ENCODE data around the gene SLC17A2.
A peak's percentile ranks its signal among the peaks of the same experiment; 100 is the strongest.

The SLC17A2 gene

DNA sequence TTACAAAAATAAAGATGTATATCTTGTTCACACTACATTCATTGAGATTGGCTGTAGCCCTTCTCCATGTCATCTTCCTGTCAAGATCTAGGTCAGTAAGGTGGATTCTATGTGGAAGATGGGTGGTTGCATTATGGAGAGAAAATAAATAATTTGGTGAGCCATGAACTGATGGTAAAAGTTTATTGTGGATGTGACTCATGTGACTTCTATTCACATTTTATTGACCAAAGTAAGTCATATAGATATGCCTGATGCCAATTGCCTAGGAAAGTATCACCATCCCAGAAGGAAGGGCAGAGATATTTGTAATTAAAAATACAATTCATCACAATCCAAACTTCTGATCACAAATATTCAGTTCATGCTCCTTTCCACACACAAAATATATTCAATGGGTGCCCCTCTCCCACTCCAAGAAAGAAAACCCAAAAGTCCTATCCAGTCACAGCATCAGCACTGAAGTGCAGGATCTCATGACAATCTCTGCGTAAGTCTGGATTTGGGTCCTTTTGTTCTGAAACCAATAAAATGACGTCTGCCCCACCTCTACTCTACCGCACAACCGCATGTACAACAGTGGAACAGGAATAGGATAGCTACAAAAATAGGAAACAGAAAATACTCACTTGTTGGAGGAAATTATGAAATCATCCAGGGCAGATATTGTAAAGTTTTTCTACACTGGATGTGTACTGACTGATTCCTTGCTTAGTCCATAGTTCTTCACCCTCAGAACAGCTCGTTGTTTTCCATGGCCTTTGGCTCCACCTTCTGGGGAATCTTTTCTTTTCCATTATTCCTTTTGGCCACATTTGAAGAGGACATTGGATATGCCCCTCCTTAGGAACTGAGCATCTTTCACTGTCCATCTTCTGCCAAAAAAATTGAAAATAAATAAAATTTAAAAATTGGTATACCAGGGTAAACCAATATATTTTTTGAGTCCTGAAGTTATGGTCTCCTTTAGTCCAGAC is 40.3 kb downstream of the SLC17A2 start:
- Histone ChIP-seq H3K4me2 (ENCODE audit: low read depth, low read length) (no peak overlapping the region), H3K9me2 (replicated peaks; ENCODE audit: insufficient read depth, low read length) (no peaks in the 10 kb centered on the region), H3K4me1 (ENCODE audit: low read length) (no peaks in the 10 kb centered on the region), H3F3A (ENCODE audit: insufficient read depth, low read length) (no peaks in the 10 kb centered on the region), H3K27ac (ENCODE audit: low read length) (no peak overlapping the region), H3K4me3 (ENCODE audit: low read length) (no peak overlapping the region), H3K79me2 (ENCODE audit: low read length) (no peaks in the 10 kb centered on the region), H3K36me3 (replicated peaks; ENCODE audit: insufficient read depth, low read length) (no peaks in the 10 kb centered on the region), H3K27me3 (replicated peaks; ENCODE audit: insufficient read depth, low read length) (no peaks in the 10 kb centered on the region), H3K9ac (ENCODE audit: low read length) (no peak overlapping the region), H4K20me1 (ENCODE audit: insufficient read depth, low read length) (no peaks in the 10 kb centered on the region), H3K9me3 (replicated peaks; ENCODE audit: insufficient read depth, low read length) (no peaks in the 10 kb centered on the region), H2AFZ (ENCODE audit: low read length) (no peak overlapping the region)
- peak; percentile 26 for DNase-seq
- no peak for TF ChIP-seq EZH2 (optimal IDR thresholded peaks at IDR 0.05; ENCODE audit: low read depth, low read length)
- TF ChIP-seq EZH2phosphoT487 (IDR thresholded peaks at IDR 0.05; ENCODE audit: low read length) = no peak
- TF ChIP-seq CTCF (IDR thresholded peaks at IDR 0.05; ENCODE audit: low read length) = peak; percentile 33

GRCh38 chr6:25888626-25889025 is 41.9 kb downstream of the SLC17A2 start:
- no peaks in the 10 kb centered on the region for H3F3A ChIP-seq (ENCODE audit: insufficient read depth, low read length)
- no peaks in the 10 kb centered on the region for H3K27me3 ChIP-seq (replicated peaks; ENCODE audit: insufficient read depth, low read length)
- no peak overlapping the region for H3K27ac ChIP-seq (ENCODE audit: low read length)
- no peaks in the 10 kb centered on the region for H3K36me3 ChIP-seq (replicated peaks; ENCODE audit: insufficient read depth, low read length)
- TF ChIP-seq CTCF (IDR thresholded peaks at IDR 0.05; ENCODE audit: low read length) = no peak
- no peak for TF ChIP-seq EZH2phosphoT487 (IDR thresholded peaks at IDR 0.05; ENCODE audit: low read length)
- TF ChIP-seq EZH2 (optimal IDR thresholded peaks at IDR 0.05; ENCODE audit: low read depth, low read length) = no peak
- no peaks in the 10 kb centered on the region for H3K4me1 ChIP-seq (ENCODE audit: low read length)
- no peak overlapping the region for H3K9ac ChIP-seq (ENCODE audit: low read length)
- DNase-seq = no peak
- H4K20me1 ChIP-seq (ENCODE audit: insufficient read depth, low read length) = no peaks in the 10 kb centered on the region
- H3K4me3 ChIP-seq (ENCODE audit: low read length) = no peak overlapping the region
- no peaks in the 10 kb centered on the region for H3K9me2 ChIP-seq (replicated peaks; ENCODE audit: insufficient read depth, low read length)
- H2AFZ ChIP-seq (ENCODE audit: low read length) = no peak overlapping the region
- H3K79me2 ChIP-seq (ENCODE audit: low read length) = no peaks in the 10 kb centered on the region
- H3K4me2 ChIP-seq (ENCODE audit: low read depth, low read length) = no peak overlapping the region
- no peaks in the 10 kb centered on the region for H3K9me3 ChIP-seq (replicated peaks; ENCODE audit: insufficient read depth, low read length)

GRCh38 chr6:25886066-25886465 is 44.4 kb downstream of the SLC17A2 start:
- no peak overlapping the region for H3K27ac ChIP-seq (ENCODE audit: low read length)
- H3K4me3 ChIP-seq (ENCODE audit: low read length) = no peak overlapping the region
- no peaks in the 10 kb centered on the region for H3K36me3 ChIP-seq (replicated peaks; ENCODE audit: insufficient read depth, low read length)
- H3K79me2 ChIP-seq (ENCODE audit: low read length) = no peaks in the 10 kb centered on the region
- H3F3A ChIP-seq (ENCODE audit: insufficient read depth, low read length) = no peaks in the 10 kb centered on the region
- no peaks in the 10 kb centered on the region for H3K4me1 ChIP-seq (ENCODE audit: low read length)
- H3K9me2 ChIP-seq (replicated peaks; ENCODE audit: insufficient read depth, low read length) = no peaks in the 10 kb centered on the region
- no peak overlapping the region for H3K9ac ChIP-seq (ENCODE audit: low read length)
- no peak overlapping the region for H3K4me2 ChIP-seq (ENCODE audit: low read depth, low read length)
- H4K20me1 ChIP-seq (ENCODE audit: insufficient read depth, low read length) = no peaks in the 10 kb centered on the region
- no peak for TF ChIP-seq CTCF (IDR thresholded peaks at IDR 0.05; ENCODE audit: low read length)
- no peak for TF ChIP-seq EZH2 (optimal IDR thresholded peaks at IDR 0.05; ENCODE audit: low read depth, low read length)
- TF ChIP-seq EZH2phosphoT487 (IDR thresholded peaks at IDR 0.05; ENCODE audit: low read length) = no peak
- no peak for DNase-seq
- no peaks in the 10 kb centered on the region for H3K9me3 ChIP-seq (replicated peaks; ENCODE audit: insufficient read depth, low read length)
- no peak overlapping the region for H2AFZ ChIP-seq (ENCODE audit: low read length)
- no peaks in the 10 kb centered on the region for H3K27me3 ChIP-seq (replicated peaks; ENCODE audit: insufficient read depth, low read length)
